Lower leg skin (tissue), 3 donors: Measurements from ENCODE around the gene AGRN.

Source experiments
- CTCF ChIP-seq, 3 donors: fragments of 450-650 bp; IDR thresholded peaks; one replicate each; pipeline ENCODE4 v1.5.1; 2016; ENCODE audit warnings: antibody characterized with exemption in 3 of 3, mild to moderate bottlenecking in 3 of 3, moderate library complexity in 2 of 3
- POLR2A ChIP-seq, 2 donors: fragments of 450-650 bp; IDR thresholded peaks; one replicate each; pipeline ENCODE4 v1.6.1; 2016 to 2017; ENCODE audit warnings: antibody characterized with exemption in 2 of 2, mild to moderate bottlenecking in 1 of 2, moderate library complexity in 1 of 2

- TF ChIP-seq CTCF (IDR thresholded peaks at IDR 0.05) (no peak), POLR2A (IDR thresholded peaks at IDR 0.05) (no peak)
Measured at GRCh38 chr1:978835-979743, 40.8 kb upstream of the AGRN start.
